Fibroblast of skin of abdomen (primary cell): ENCODE measurements around the gene RECQL5.

Source experiments
- DNase-seq: peaks from one replicate; pipeline ENCODE4 v3.0.0-alpha.2; 2013

Gene RECQL5

GRCh38 chr17:75688209-75688825 lies 21.4 kb upstream of the RECQL5 start:
- no peak for DNase-seq

- no peak for DNase-seq
These were observed 18.5 kb upstream of the RECQL5 start for GRCh38 chr17:75685499-75685898.

GRCh38 chr17:75684924-75685323 lies 18.0 kb upstream of the RECQL5 start:
- DNase-seq = peak; percentile 79

- DNase-seq = no peak
These were observed 17.3 kb upstream of the RECQL5 start for GRCh38 chr17:75684249-75684648.

GRCh38 chr17:75683583-75683982 lies 16.6 kb upstream of the RECQL5 start:
- peak; percentile 47 for DNase-seq

- DNase-seq = peak; percentile 26
These were observed 14.3 kb upstream of the RECQL5 start for GRCh38 chr17:75681289-75681688.

GRCh38 chr17:75680431-75680830 lies 13.5 kb upstream of the RECQL5 start:
- DNase-seq = no peak

- no peak for DNase-seq
These were observed 12.8 kb upstream of the RECQL5 start for GRCh38 chr17:75679706-75680211.

GRCh38 chr17:75676461-75676860 lies 9.5 kb upstream of the RECQL5 start:
- DNase-seq = no peak

- DNase-seq = no peak
These were observed 6.5 kb upstream of the RECQL5 start for GRCh38 chr17:75673487-75673886.

- DNase-seq = no peak
These were observed 5.1 kb upstream of the RECQL5 start for GRCh38 chr17:75672011-75672410.

GRCh38 chr17:75670868-75671267 lies 3.9 kb upstream of the RECQL5 start:
- no peak for DNase-seq

GRCh38 chr17:75668489-75668888 lies 1.5 kb upstream of the RECQL5 start:
- DNase-seq = no peak

GRCh38 chr17:75667825-75668224 lies 871 bp upstream of the RECQL5 start:
- DNase-seq = no peak

GRCh38 chr17:75665981-75666380 lies 973 bp downstream of the RECQL5 start:
- no peak for DNase-seq

- DNase-seq = no peak
These were observed 2.8 kb downstream of the RECQL5 start for GRCh38 chr17:75664099-75664549.

- no peak for DNase-seq
These were observed 4.4 kb downstream of the RECQL5 start for GRCh38 chr17:75662511-75662910.

- DNase-seq = no peak
These were observed 5.4 kb downstream of the RECQL5 start for GRCh38 chr17:75661531-75661930.

GRCh38 chr17:75658237-75658636 lies 8.7 kb downstream of the RECQL5 start:
- DNase-seq = no peak

GRCh38 chr17:75654176-75654575 lies 12.8 kb downstream of the RECQL5 start:
- DNase-seq = no peak

- DNase-seq = peak; percentile 23
These were observed 13.9 kb downstream of the RECQL5 start for GRCh38 chr17:75652934-75653549.

- DNase-seq = no peak
These were observed 14.6 kb downstream of the RECQL5 start for GRCh38 chr17:75652341-75652740.

GRCh38 chr17:75650874-75651273 lies 16.1 kb downstream of the RECQL5 start:
- DNase-seq = no peak

GRCh38 chr17:75649687-75650086 lies 17.3 kb downstream of the RECQL5 start:
- no peak for DNase-seq
